A549 (cell line): ENCODE measurements around the gene ZNF497.

Source experiments
- BCL3 ChIP-seq: fragments of >200 bp; sonication (Bioruptor Twin); formaldehyde crosslinking; IDR thresholded peaks from 3 replicates; pipeline ENCODE4 v1.6.1; 2016
- BHLHE40 ChIP-seq: IDR thresholded peaks from 2 replicates; pipeline ENCODE4 v1.6.1; 2012; ENCODE audit warnings: low read depth, low read length, inconsistent platforms
- CTCF ChIP-seq: fragments of >200 bp; sonication (Bioruptor Twin); formaldehyde crosslinking; IDR thresholded peaks from 3 replicates; pipeline ENCODE4 v1.5.1; 2016
- EP300 ChIP-seq, 2 experiments: fragments of >200 bp; sonication (Bioruptor Twin); formaldehyde crosslinking; IDR thresholded peaks; 2 replicates in 1 of 2; 3 replicates in 1 of 2; pipeline ENCODE4 v1.6.1; 2016 to 2017
- ESRRA ChIP-seq: fragments of 150-350 bp; IDR thresholded peaks from 2 replicates; pipeline ENCODE4 v1.6.1; 2014; ENCODE audit warnings: mild to moderate bottlenecking, low read length, borderline replicate concordance
- GATA3 ChIP-seq: IDR thresholded peaks from 2 replicates; pipeline ENCODE4 v1.6.1; 2012; ENCODE audit warnings: borderline replicate concordance
- KDM5A ChIP-seq: fragments of 200-600 bp; sonication (generic); IDR thresholded peaks from 2 replicates; pipeline ENCODE4 v1.6.1; 2016; ENCODE audit warnings: antibody characterized with exemption, mild to moderate bottlenecking
- MYC ChIP-seq: IDR thresholded peaks from 2 replicates; pipeline ENCODE4 v1.6.1; 2012; ENCODE audit warnings: mild to moderate bottlenecking, inconsistent platforms, low read length, improper control_type of control experiment, borderline replicate concordance
- PHF8 ChIP-seq: fragments of 200-600 bp; sonication (generic); IDR thresholded peaks from 2 replicates; pipeline ENCODE4 v1.6.1; 2016; ENCODE audit warnings: low read depth, mild to moderate bottlenecking, antibody characterized with exemption, moderate library complexity, borderline replicate concordance
- POLR2A ChIP-seq: IDR thresholded peaks from 2 replicates; pipeline ENCODE4 v1.6.1; 2012; ENCODE audit warnings: mild to moderate bottlenecking, low read length
- SMC3 ChIP-seq: fragments of >200 bp; sonication (Bioruptor Twin); formaldehyde crosslinking; IDR thresholded peaks from 3 replicates; pipeline ENCODE4 v1.6.1; 2018; ENCODE audit warnings: inconsistent platforms
- TFCP2L1 ChIP-seq: fragments of 250-450 bp; sonication (Bioruptor Pico); IDR thresholded peaks from 2 replicates; pipeline ENCODE4 v1.5.0; 2021; ENCODE audit warnings: mild to moderate bottlenecking

GRCh38 chr19:58408152-58409009, 45.8 kb upstream of the ZNF497 start, which contains the start of gene ZNF584:
- TF ChIP-seq CTCF, result peak; percentile 28; the same call in 2 of the 3 replicates
- no peak for TF ChIP-seq EP300 (IDR thresholded peaks at IDR 0.05)
- TF ChIP-seq MYC, result 0 out of 2 replicates have a peak, but pooled peaks have one; percentile 18
- peak; percentile 18; the same call in 1 of the 3 replicates for TF ChIP-seq SMC3
- TF ChIP-seq BHLHE40, result no peak
- TF ChIP-seq POLR2A, result peak; percentile 93
- TF ChIP-seq PHF8, result peak; percentile 78; the same call in 1 of the 2 replicates
- TF ChIP-seq GATA3, result no peak; the same call in 1 of the 2 replicates
- no peak for TF ChIP-seq ESRRA
- no peak for TF ChIP-seq TFCP2L1
- TF ChIP-seq KDM5A, result no peak
- TF ChIP-seq BCL3, result peak; percentile 94
